D721Med (cell line): ENCODE results near the gene LTO1.
"Not testable (repeated sequence)": the region's sequence is repeated elsewhere in the genome, so short reads cannot be mapped to it uniquely, and the experiment has no call there.

Source experiments
- DNase-seq: peaks from one replicate; pipeline ENCODE4 v3.0.0; 2011; ENCODE audit warnings: low spot score; ENCODE audit not compliant: insufficient read length
- FAIRE-seq: peaks from 2 replicates; lab custom pipeline; 2011; peaks lifted over from hg19 to GRCh38; lab: Jason Lieb, UNC
- CTCF ChIP-seq: IDR thresholded peaks from 2 replicates; pipeline ENCODE4 v1.5.1; 2012; ENCODE audit warnings: mild to moderate bottlenecking, control low read depth; ENCODE audit not compliant: insufficient read depth; ENCODE audit errors: missing control alignments

Gene LTO1

GRCh38 chr11:69695581-69695980, 20.4 kb upstream of the LTO1 start:
- no peak for TF ChIP-seq CTCF
- FAIRE-seq (no peak), DNase-seq (no peak)

- TF ChIP-seq CTCF = no peak
- DNase-seq (no peak), FAIRE-seq (no peak)
These were observed 19.6 kb upstream of the LTO1 start for GRCh38 chr11:69694781-69695180.

GRCh38 chr11:69692422-69692821, 17.3 kb upstream of the LTO1 start:
- FAIRE-seq = no peak
- no peak for DNase-seq
- no peak for TF ChIP-seq CTCF

GRCh38 chr11:69691463-69691862, 16.3 kb upstream of the LTO1 start:
- TF ChIP-seq CTCF = no peak
- DNase-seq (no peak), FAIRE-seq (no peak)

- no peak for FAIRE-seq
- TF ChIP-seq CTCF = no peak
These were observed 14.5 kb upstream of the LTO1 start for GRCh38 chr11:69689484-69690319.

GRCh38 chr11:69687969-69688771, 13.0 kb upstream of the LTO1 start:
- FAIRE-seq, DNase-seq: not testable (repeated sequence)

More at GRCh38 chr11:69689484-69690319, 14.5 kb upstream of the LTO1 start:
- no peak for DNase-seq

- TF ChIP-seq CTCF = no peak
- DNase-seq (no peak), FAIRE-seq (no peak)
These were observed 11.7 kb upstream of the LTO1 start for GRCh38 chr11:69686856-69687255.
